ENCODE data around the gene DNAH3. TPM values are rescaled to one million over a fixed set of nuclear protein-coding genes. Genes with fewer than 3 reads are reported as not detected.
"Not testable (repeated sequence)": the region's sequence is repeated elsewhere in the genome, so short reads cannot be mapped to it uniquely, and the experiment has no call there.

DNAH3 gene
- total RNA-seq, 2 experiments from 2014 or later, result 0.02 to 0.03 TPM

DNA sequence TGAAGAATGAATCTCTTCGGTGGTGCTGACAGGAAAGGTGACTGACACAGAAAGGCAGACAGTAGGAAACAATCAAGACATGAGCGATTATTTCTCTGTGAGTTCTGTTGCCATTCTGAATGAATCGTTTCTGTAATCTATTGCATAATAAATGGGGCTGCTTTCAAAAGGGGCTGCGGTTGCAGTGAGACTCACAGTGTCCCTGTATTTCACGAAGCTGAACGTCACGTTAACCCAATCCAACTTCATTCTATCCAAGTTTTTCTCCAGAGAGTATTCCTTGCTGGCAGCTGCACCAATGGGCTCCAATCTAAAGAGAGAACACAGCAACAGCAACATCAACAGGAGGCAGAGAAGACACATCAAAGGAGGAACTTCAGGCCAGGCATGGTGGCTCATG lies 75.4 kb downstream of the DNAH3 start:
- Mint-ChIP-seq H3K4me1 (no peaks in the 10 kb centered on the region), H3K36me3 (no peaks in the 10 kb centered on the region), H3K9me3 (ENCODE audit: low read depth) (no peaks in the 10 kb centered on the region), H3K27me3 (no peaks in the 10 kb centered on the region), H3K27ac (no peak overlapping the region), H3K4me3 (no peak overlapping the region)
- CTCF ChIA-PET, result no interaction called here
- DNase-seq (no peak), ATAC-seq (no peak)

DNA sequence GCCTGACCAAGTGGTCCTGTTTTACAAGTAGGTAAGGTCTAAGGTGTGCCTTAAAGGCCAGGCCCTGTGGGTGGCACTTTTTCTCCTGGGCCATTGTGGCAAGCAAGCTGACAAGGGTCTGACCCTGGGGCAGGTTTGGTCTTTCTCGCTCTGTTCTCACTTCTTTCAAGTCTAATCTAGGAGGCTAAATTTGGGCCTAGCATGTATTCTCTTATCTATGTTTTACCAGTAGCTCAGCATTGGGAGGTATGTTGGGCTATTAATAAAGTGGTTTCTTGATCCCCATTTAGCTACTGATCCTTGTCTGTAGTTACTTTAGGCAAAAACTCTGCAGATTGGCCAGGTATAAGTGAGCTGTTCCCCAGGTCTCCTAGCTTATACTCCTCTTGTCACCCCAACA lies 77.7 kb downstream of the DNAH3 start:
- CTCF ChIA-PET, result interaction anchor here (1.5 kb wide), 1 partner anchor 37 kb away, joined by 3 read pairs; no protein-coding TSS in a partner anchor
- Mint-ChIP-seq H3K4me1 (no peaks in the 10 kb centered on the region), H3K36me3 (no peaks in the 10 kb centered on the region), H3K4me3 (no peak overlapping the region), H3K27me3 (no peaks in the 10 kb centered on the region), H3K9me3 (ENCODE audit: low read depth) (no peaks in the 10 kb centered on the region), H3K27ac (no peak overlapping the region)
- no peak for ATAC-seq
- DNase-seq, result no peak

DNA sequence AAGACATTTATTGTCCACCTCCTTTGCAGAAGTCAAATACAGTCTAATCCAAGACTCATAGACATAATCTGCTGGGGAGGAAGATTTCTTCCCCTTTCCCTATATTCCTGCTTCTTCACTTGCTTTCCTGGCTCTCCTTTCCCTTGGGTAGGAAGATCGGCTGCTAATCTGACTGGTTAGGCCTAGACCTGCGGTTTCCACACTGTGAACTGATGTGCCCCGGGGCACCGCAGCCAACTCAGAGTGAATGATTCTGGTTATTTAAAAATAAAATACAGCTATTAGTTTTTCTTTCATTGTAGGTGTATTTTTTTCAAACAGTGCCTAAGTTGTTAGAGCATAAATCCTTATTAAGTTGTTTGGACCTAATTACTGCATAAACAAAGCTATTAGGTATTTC lies 78.9 kb downstream of the DNAH3 start:
- Mint-ChIP-seq H3K4me3 (no peak overlapping the region), H3K27me3 (no peaks in the 10 kb centered on the region), H3K4me1 (no peaks in the 10 kb centered on the region), H3K9me3 (ENCODE audit: low read depth) (no peaks in the 10 kb centered on the region), H3K27ac (no peak overlapping the region), H3K36me3 (no peaks in the 10 kb centered on the region)
- no peak for DNase-seq
- CTCF ChIA-PET, result no interaction called here
- ATAC-seq, result no peak

DNA sequence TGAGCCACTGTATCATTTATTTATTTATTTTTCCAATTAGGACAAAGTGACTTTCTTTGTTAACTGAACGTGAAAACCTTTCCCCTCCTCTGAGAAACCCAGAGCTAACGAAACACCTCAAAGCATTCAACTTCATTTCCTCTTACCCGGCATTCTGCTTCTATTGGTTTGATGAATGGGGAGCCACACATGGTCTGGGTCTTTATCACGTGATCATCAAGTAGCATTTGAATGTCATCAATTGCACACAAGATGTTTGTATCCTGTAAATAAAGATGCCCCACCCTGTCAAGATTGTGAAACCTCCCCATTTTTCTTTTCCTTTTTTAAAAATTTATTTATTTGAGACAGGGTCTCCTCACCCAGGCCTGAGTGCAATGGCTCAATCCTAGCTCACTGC lies 80.1 kb downstream of the DNAH3 start:
- no peaks in the 10 kb centered on the region for H3K4me1 Mint-ChIP-seq
- no peak overlapping the region for H3K27ac Mint-ChIP-seq
- no peak for DNase-seq
- H3K27me3 Mint-ChIP-seq, result peaks cover 2% of the 10 kb centered on the region
- H3K9me3 Mint-ChIP-seq (ENCODE audit: low read depth), result no peaks in the 10 kb centered on the region
- H3K4me3 Mint-ChIP-seq, result no peak overlapping the region
- H3K36me3 Mint-ChIP-seq, result no peaks in the 10 kb centered on the region
- ATAC-seq, result no peak
- CTCF ChIA-PET, result no interaction called here

- Mint-ChIP-seq H3K9me3 (ENCODE audit: low read depth) (no peaks in the 10 kb centered on the region), H3K27ac (no peak overlapping the region), H3K27me3 (peaks cover 2% of the 10 kb centered on the region), H3K36me3 (no peaks in the 10 kb centered on the region), H3K4me3 (no peak overlapping the region), H3K4me1 (no peaks in the 10 kb centered on the region)
- CTCF ChIA-PET, result no interaction called here
- ATAC-seq (no peak), DNase-seq (no peak)
Observed at GRCh38 chr16:21069986-21070385, 80.7 kb downstream of the DNAH3 start.

DNA sequence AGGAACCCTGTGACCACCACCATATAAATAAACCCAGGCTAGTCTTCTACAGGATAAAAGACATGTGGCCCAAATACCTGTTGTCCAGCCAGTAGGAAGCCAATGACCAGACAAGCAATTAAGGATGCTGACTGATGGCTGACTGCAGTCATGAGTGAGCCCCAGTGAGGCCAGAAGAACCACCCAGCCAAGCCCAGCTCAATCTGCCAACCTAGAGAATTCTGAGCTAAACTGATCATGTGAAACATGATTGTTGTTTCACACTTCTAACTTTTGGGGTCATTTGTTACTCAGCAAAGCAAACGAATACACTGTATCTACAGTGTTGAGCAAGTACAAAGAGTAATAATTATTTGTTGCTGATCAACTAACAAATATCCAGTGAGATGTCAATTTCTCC lies 86.4 kb downstream of the DNAH3 start:
- H3K4me3 Mint-ChIP-seq, result no peak overlapping the region
- peaks cover 9% of the 10 kb centered on the region for H3K27me3 Mint-ChIP-seq
- ATAC-seq (no peak), DNase-seq (no peak)
- no peaks in the 10 kb centered on the region for H3K9me3 Mint-ChIP-seq (ENCODE audit: low read depth)
- no peak overlapping the region for H3K27ac Mint-ChIP-seq
- CTCF ChIA-PET, result no interaction called here
- H3K4me1 Mint-ChIP-seq, result no peaks in the 10 kb centered on the region
- no peaks in the 10 kb centered on the region for H3K36me3 Mint-ChIP-seq

- H3K27ac Mint-ChIP-seq; DNase-seq; H3K36me3 Mint-ChIP-seq; H3K4me3 Mint-ChIP-seq; H3K4me1 Mint-ChIP-seq; CTCF ChIA-PET; ATAC-seq; H3K9me3 Mint-ChIP-seq (ENCODE audit: low read depth): not testable (repeated sequence)
- H3K27me3 Mint-ChIP-seq, result peaks cover 13% of the 10 kb centered on the region
Observed at GRCh38 chr16:21063314-21063713, 87.3 kb downstream of the DNAH3 start.

DNA sequence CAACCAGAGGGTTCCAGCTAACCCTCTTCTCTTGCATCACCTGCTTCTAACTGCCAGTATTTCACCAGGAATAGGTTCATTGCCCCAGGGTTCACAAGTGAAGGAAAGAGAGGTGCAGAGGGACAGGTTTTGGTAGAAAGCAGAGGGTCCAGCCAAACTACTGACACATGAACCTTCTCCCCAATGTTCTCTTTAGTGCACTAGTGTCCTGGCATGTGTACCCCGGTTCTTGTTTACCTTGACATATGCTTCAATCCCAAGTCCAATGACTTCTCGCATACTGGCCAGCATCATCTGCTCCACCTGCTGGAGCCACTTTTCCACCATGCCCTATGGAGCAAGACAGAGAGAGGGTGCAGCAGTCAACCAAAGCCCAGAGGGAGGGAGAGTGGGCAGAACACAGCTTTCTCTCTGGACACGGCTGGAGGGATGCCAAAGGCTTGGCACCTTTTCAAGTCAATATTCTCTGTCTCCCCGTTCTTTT lies 90.6 kb downstream of the DNAH3 start:
- no peak overlapping the region for H3K27ac Mint-ChIP-seq
- DNase-seq (no peak), ATAC-seq (no peak)
- H3K4me3 Mint-ChIP-seq, result no peak overlapping the region
- H3K36me3 Mint-ChIP-seq, result no peaks in the 10 kb centered on the region
- CTCF ChIA-PET, result no interaction called here
- no peaks in the 10 kb centered on the region for H3K4me1 Mint-ChIP-seq
- H3K9me3 Mint-ChIP-seq (ENCODE audit: low read depth), result no peaks in the 10 kb centered on the region
- H3K27me3 Mint-ChIP-seq, result peaks cover 26% of the 10 kb centered on the region

DNA sequence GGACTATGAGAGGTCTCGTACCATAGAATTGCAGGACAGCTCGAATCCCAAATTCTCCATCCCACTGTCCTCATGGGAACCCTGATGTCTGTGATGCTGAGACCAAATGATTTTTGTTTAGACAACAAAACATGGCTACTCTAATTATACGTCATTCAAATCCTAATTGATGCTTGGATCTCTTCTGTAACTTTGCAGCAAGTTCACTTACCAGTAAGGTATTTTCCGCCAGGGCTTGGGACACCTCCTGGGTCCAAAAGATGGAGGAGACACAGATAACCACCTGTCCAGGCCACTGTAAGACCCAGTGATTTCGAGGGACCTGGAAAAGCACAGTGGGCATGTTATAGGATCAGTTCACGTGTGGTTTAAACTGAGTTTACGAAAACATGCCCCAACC lies 92.8 kb downstream of the DNAH3 start:
- no peaks in the 10 kb centered on the region for H3K9me3 Mint-ChIP-seq (ENCODE audit: low read depth)
- H3K27ac Mint-ChIP-seq, result no peak overlapping the region
- ATAC-seq (no peak), DNase-seq (no peak)
- H3K4me3 Mint-ChIP-seq, result no peak overlapping the region
- CTCF ChIA-PET, result no interaction called here
- peaks cover 38% of the 10 kb centered on the region for H3K27me3 Mint-ChIP-seq
- no peaks in the 10 kb centered on the region for H3K36me3 Mint-ChIP-seq
- no peaks in the 10 kb centered on the region for H3K4me1 Mint-ChIP-seq

- H3K27ac Mint-ChIP-seq, result no peak overlapping the region
- DNase-seq, result no peak
- no peaks in the 10 kb centered on the region for H3K4me1 Mint-ChIP-seq
- no peaks in the 10 kb centered on the region for H3K9me3 Mint-ChIP-seq (ENCODE audit: low read depth)
- H3K27me3 Mint-ChIP-seq, result peaks cover 46% of the 10 kb centered on the region
- CTCF ChIA-PET, result no interaction called here
- no peak for ATAC-seq
- H3K4me3 Mint-ChIP-seq, result no peak overlapping the region
- H3K36me3 Mint-ChIP-seq, result no peaks in the 10 kb centered on the region
Observed at GRCh38 chr16:21056396-21056795, 94.2 kb downstream of the DNAH3 start.

DNA sequence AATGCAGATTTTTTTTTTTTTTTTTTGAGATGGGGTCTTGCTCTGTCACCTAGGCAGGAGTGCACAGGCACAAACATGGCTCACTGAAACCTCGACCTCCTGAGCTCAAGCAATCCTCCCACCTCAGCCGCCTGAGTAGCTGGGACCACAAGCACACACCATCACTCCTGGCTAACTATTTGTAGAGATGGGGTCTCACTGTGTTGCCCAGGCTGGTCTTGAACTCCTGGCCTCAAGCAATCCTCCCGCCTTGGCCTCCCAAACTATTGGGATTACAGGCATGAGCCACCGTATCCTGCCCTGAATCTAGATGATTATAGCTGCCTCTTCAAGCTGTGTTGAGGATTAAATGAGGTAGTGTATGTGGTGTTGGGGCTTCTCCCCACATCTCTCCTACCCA lies 94.9 kb downstream of the DNAH3 start:
- H3K27me3 Mint-ChIP-seq, result peaks cover 52% of the 10 kb centered on the region
- H3K4me1 Mint-ChIP-seq; ATAC-seq; H3K4me3 Mint-ChIP-seq; CTCF ChIA-PET; H3K9me3 Mint-ChIP-seq (ENCODE audit: low read depth); DNase-seq; H3K36me3 Mint-ChIP-seq; H3K27ac Mint-ChIP-seq: not testable (repeated sequence)

DNA sequence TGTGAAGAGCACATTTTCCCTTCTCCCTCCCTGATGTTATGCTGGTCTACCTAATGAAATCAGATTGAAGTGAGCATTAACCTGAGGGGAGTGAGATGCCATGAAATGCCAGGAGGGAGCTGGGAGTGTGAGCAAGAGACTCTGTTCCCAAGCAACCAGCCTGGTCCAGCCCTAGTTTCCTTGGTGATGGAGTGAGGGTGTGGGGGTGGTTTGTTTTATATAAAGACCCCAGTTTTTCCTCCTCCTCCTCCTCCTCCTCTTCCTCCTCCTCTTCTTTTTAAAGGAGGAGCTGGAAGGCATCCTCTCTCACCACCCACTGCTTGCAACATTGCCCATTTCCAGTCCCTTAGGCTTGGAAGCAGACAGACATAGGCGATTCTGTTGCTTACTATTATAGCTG lies 97.1 kb downstream of the DNAH3 start:
- peaks cover 49% of the 10 kb centered on the region for H3K27me3 Mint-ChIP-seq
- DNase-seq, result no peak

GRCh38 chr16:21048091-21048912 lies 102.3 kb downstream of the DNAH3 start:
- H3K27ac Mint-ChIP-seq; DNase-seq; ATAC-seq; H3K4me3 Mint-ChIP-seq; H3K9me3 Mint-ChIP-seq (ENCODE audit: low read depth); CTCF ChIA-PET; H3K36me3 Mint-ChIP-seq; H3K4me1 Mint-ChIP-seq: not testable (repeated sequence)
- H3K27me3 Mint-ChIP-seq, result peaks cover 21% of the 10 kb centered on the region

More for the DNA sequence above, 97.1 kb downstream of the DNAH3 start:
- Mint-ChIP-seq H3K27ac (no peak overlapping the region), H3K36me3 (no peaks in the 10 kb centered on the region), H3K9me3 (ENCODE audit: low read depth) (no peaks in the 10 kb centered on the region), H3K4me1 (no peaks in the 10 kb centered on the region), H3K4me3 (no peak overlapping the region)
- no peak for ATAC-seq
- CTCF ChIA-PET, result no interaction called here

DNA sequence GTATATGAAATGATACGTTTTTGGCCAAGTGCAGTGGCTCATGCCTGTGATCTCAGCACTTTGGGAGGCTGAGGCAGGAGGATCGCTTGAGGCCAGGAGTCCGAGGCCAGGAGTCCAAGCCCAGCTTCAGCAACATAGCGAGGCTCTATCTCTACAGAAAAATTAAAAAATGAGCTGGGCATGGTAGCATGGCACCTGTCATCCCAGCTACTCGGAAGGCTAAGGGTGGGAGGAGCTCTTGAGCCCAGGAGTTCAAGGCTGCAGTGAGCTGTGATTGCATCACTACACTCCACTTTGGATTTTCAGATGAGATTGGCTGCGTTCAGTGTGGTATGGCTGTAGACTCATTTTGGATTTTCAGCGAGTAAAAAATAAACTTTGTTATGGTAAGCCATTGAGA lies 112.4 kb downstream of the DNAH3 start:
- Mint-ChIP-seq H3K4me1 (no peaks in the 10 kb centered on the region), H3K27ac (no peak overlapping the region), H3K36me3 (no peaks in the 10 kb centered on the region), H3K27me3 (peaks cover 23% of the 10 kb centered on the region), H3K9me3 (ENCODE audit: low read depth) (no peaks in the 10 kb centered on the region), H3K4me3 (no peak overlapping the region)
- no peak for DNase-seq
- CTCF ChIA-PET, result no interaction called here
- ATAC-seq, result no peak
